ENCODE measurements around the gene LRIT3. TPM values are rescaled to one million over a fixed set of nuclear protein-coding genes. Genes with fewer than 3 reads are reported as not detected.

LRIT3 gene
- polyA plus RNA-seq, 3 donors from 2014 or later = not detected

DNA sequence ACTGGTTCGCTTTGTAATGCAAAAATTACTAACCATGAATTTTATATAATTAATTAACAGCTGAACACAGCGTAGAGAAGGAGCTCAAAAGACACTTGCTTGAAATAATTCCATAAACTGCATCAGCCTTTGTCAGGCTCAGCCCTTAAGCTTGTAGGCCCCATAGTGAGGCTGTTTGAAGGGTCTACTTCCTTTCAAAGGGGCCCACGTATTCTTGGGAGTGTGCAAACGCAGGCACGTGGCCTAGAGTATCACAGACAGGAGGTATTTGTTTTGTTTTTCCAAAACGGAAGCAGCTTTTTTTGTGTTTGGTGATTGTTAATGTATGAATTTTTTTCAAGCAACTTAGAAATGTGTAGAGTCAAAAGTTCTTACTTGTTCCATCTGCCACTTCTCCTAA is 39.2 kb downstream of the LRIT3 start:
- peaks cover 1 to 10% (median 2%) of the 10 kb centered on the region in 3 donors for H3K27me3 Mint-ChIP-seq (ENCODE audit: low read depth in 3 of 3)
- H3K4me3 Mint-ChIP-seq = no peak overlapping the region
- H3K36me3 Mint-ChIP-seq = no peaks in the 10 kb centered on the region
- H3K9me3 Mint-ChIP-seq = no peaks in the 10 kb centered on the region
- no peak overlapping the region for H3K27ac Mint-ChIP-seq
- H3K4me1 Mint-ChIP-seq = no peaks in the 10 kb centered on the region
- DNase-seq = no peak

DNA sequence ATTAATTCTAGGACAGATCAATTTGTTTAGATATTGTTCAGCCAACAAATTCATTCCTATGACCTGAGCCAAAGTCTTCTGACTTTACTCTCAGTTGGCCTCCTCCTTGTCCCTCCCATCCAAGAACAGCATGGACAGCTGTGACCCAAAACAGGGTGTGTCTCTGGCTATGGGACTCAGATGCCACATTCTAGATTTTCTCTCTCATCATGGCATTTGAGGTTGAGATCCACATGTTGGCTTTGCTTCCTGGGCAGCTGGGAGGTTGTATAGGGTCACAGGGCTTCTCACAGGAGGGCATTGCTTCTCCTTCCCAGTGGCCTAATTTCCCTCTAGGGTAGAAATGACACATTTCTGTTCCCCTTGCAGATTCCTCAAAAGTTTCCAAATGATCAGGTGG is 42.2 kb downstream of the LRIT3 start:
- no peak for DNase-seq
- H3K27me3 Mint-ChIP-seq (ENCODE audit: low read depth in 3 of 3) = peaks cover 0 to 12% (median 0%) of the 10 kb centered on the region in 3 donors

DNA sequence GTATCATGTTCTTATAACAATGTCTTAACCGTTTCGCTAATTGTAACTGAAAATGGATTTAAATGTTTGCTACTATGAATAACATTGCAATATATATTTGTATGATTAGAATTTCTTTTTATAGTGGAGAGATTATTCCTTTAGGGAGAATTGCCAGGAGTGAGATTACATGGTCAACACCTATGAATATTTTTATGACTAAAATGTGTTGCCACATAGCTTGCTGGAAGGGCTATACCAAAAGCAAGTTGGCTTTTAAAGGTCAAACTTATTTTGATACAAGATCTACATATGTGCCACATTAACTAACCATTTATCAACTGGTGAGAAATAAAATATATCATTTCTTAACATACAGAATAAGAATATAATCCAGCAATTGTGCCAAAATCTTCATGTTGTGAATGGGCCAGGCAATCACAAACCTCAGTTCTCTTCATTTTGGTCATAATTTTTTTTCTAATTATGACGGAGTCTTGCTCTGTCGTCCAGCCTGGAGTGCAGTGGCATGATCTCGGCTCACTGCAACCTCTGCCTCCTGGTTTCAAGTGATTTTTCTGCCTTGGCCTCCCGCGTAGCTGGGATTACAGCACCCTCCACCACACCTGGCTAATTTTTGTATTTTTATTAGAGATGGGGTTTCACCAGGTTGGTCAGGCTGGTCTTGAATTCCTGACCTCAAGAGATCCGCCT is 54.8 kb downstream of the LRIT3 start:
- Mint-ChIP-seq H3K4me1 (no peaks in the 10 kb centered on the region), H3K4me3 (no peak overlapping the region), H3K27ac (no peak overlapping the region), H3K9me3 (peaks cover 0 to 4% (median 0%) of the 10 kb centered on the region in 6 donors), H3K36me3 (no peaks in the 10 kb centered on the region), H3K27me3 (ENCODE audit: low read depth in 3 of 3) (peaks cover 0 to 15% (median 2%) of the 10 kb centered on the region in 3 donors)
- no peak for DNase-seq

More for the DNA sequence above, 42.2 kb downstream of the LRIT3 start:
- Mint-ChIP-seq H3K4me3 (no peak overlapping the region), H3K36me3 (no peaks in the 10 kb centered on the region), H3K4me1 (no peaks in the 10 kb centered on the region), H3K9me3 (no peaks in the 10 kb centered on the region), H3K27ac (no peak overlapping the region)

DNA sequence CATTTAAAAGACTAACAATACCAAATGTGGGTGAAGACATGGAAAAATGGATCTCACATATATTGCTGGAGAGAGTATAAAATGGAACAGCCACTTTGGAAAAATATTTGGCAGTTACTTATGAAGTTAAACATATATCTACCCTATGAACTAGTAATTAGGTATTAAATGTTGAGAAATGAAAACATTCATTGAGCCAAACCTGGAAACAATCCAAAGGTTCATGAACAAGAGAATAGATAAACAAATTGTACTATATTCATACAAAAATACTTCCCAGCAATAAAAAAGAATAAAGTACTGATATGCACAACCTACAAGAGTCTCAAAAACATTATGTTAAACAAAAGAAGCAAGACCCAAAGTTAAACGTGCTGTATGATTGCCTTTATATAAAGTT is 60.8 kb downstream of the LRIT3 start:
- Mint-ChIP-seq H3K4me1 (no peaks in the 10 kb centered on the region), H3K27me3 (ENCODE audit: low read depth in 3 of 3) (peaks cover 0 to 17% (median 2%) of the 10 kb centered on the region in 3 donors), H3K36me3 (no peaks in the 10 kb centered on the region), H3K9me3 (peaks cover 0 to 4% (median 0%) of the 10 kb centered on the region in 6 donors), H3K27ac (no peak overlapping the region), H3K4me3 (no peak overlapping the region)
- DNase-seq = no peak

DNA sequence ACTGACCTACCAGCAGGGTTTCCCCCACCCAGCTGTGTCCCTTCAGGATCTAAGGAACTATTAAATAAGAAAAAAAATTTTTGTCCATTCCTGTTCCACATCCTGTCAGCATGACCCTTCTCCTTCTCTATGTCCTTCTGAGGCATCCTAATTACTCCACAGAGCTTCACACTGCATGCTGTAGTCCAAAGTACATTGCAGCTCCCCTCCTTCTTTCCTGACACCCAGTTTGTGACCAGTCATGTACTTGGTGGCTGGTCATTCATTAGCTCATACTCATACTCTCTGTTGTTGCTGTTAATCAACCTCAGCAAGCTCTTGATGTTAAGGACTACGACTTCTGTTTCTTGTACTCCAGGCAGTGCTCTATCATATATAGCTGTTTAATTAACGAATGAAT is 62.3 kb downstream of the LRIT3 start:
- H3K4me3 Mint-ChIP-seq = no peak overlapping the region
- no peak overlapping the region for H3K27ac Mint-ChIP-seq
- peaks cover 0 to 4% (median 0%) of the 10 kb centered on the region in 6 donors for H3K9me3 Mint-ChIP-seq
- H3K4me1 Mint-ChIP-seq = no peaks in the 10 kb centered on the region
- no peak for DNase-seq
- H3K36me3 Mint-ChIP-seq = no peaks in the 10 kb centered on the region
- H3K27me3 Mint-ChIP-seq (ENCODE audit: low read depth in 3 of 3) = peaks cover 2 to 18% (median 2%) of the 10 kb centered on the region in 3 donors

DNA sequence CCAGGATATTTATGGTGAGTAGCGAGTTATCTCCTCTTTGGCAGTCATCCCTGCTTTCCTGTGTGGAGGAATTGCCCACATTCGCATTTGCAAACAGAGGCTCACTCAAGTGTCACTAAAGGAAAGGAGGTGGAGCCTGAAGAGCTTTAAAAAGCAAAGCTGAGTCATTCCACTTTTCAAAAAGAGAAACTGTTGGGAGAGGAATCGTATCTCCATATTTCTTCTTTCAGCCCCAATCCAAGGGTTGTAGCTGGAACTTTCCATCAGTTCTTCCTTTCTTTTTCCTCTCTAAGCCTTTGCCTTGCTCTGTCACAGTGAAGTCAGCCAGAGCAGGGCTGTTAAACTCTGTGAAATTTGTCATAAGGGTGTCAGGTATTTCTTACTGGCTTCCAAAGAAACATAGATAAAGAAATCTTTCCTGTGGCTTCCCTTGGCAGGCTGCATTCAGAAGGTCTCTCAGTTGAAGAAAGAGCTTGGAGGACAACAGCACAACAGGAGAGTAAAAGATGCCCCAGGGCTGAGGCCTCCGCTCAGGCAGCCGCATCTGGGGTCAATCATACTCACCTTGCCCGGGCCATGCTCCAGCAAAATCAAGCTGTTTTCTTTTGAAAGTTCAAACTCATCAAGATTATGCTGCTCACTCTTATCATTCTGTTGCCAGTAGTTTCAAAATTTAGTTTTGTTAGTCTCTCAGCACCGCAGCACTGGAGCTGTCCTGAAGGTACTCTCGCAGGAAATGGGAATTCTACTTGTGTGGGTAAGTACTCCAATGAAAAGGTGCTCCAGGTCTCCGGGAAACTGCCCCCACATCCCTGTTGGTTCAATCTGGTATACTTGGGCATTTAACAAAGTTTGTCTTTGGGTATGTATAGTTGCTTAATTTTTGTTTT is 65.0 kb downstream of the LRIT3 start, which contains the start of gene EGF:
Gene EGF, plus strand, starts transcription at position 178 of the 890 bp plus-strand sequence. Its CDS starts 453 bp downstream, at position 631.
- Mint-ChIP-seq H3K36me3 (no peaks in the 10 kb centered on the region), H3K27me3 (ENCODE audit: low read depth in 3 of 3) (peaks cover 2 to 16% (median 2%) of the 10 kb centered on the region in 3 donors), H3K4me3 (no peak within 1 kb of the TSS), H3K4me1 (no peaks in the 10 kb centered on the region), H3K27ac (no peak within 1 kb of the TSS), H3K9me3 (peaks cover 0 to 2% (median 0%) of the 10 kb centered on the region in 6 donors)
- DNase-seq = no peak

DNA sequence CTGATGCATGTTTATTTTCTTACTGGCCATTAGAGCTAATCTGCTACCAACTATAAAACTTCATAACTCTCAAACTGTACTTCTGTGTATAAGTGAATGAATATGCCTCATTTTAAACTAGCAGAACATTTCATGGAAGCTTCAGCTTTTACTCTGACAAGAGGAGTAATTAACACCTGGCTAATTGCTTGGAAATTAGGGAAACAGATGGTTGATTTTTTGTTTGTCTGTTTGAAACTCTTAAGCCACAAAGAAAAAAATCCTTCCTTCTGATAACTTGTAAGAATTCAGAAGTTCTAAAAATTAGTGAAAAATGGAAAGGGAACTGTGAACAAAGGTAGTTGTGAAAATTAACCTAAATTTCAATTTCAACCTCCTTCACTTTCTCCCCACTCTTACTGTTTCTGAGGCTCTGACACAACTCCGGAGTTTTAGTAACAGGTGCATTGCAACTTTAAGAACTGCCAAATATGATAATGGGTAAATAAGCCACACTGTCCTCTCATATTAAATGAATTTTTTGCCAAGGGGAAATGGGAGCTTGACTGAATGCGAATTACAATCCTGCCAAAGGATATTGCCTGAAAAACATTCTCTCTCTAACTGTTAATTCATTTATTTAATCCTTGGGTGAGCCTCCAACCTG is 65.8 kb downstream of the LRIT3 start:
- Mint-ChIP-seq H3K9me3 (peaks cover 0 to 2% (median 0%) of the 10 kb centered on the region in 6 donors), H3K27ac (no peak overlapping the region), H3K27me3 (ENCODE audit: low read depth in 3 of 3) (peaks cover 2 to 16% (median 3%) of the 10 kb centered on the region in 3 donors), H3K36me3 (no peaks in the 10 kb centered on the region), H3K4me1 (no peaks in the 10 kb centered on the region), H3K4me3 (no peak overlapping the region)
- DNase-seq = no peak

DNA sequence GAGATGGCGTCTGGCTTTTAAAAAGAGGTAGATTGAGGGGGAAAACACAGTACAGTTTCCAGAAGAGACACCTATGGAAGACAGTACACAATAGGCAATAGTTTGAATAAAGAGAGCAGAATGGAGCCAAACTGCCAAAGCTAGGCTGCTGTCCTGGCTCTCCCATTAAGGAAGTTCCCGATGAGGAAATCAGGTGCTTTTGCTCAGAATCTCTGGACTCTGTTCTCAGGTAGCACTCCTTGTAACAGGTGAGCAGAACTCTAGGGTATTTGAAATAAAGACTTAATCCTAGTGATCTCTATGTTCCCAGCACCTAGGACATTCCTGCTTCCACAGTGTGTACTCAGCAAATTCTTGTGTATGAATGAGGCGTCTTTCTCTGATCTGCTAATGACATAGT is 66.4 kb downstream of the LRIT3 start:
- H3K27ac Mint-ChIP-seq = no peak overlapping the region
- peaks cover 0 to 2% (median 0%) of the 10 kb centered on the region in 6 donors for H3K9me3 Mint-ChIP-seq
- no peak overlapping the region for H3K4me3 Mint-ChIP-seq
- H3K4me1 Mint-ChIP-seq = no peaks in the 10 kb centered on the region
- peaks cover 2 to 16% (median 6%) of the 10 kb centered on the region in 3 donors for H3K27me3 Mint-ChIP-seq (ENCODE audit: low read depth in 3 of 3)
- H3K36me3 Mint-ChIP-seq = no peaks in the 10 kb centered on the region
- no peak for DNase-seq

DNA sequence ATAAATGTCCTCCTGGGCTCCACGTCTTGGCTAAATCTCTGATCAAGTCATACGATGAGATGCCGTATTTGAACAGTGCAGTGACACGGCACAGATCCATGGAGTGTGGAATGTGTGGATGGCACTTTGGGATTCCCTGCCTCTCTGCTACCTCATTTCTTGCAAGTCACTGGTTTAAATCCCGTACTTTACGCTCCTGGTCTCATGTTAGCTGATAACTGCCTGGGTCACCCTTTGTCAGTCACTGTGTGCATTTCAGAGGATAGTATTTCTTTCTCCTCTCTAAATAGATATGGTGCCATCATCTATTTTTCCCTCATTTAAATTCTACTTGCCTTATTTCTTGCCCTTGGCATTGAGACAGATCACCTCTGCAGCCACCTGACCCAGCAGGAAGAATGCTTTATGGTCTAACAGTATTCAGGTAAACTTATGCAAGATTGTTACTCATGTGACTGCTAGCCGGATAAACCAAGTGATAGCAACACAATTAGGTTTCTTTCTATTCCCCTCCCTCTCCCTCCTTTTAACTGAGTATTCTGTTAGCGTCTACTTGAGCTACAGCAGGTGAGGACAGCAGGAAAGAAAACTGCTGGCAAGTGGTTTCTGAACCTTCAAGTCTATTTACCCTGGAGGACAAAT is 67.6 kb downstream of the LRIT3 start:
- Mint-ChIP-seq H3K4me1 (no peaks in the 10 kb centered on the region), H3K4me3 (no peak overlapping the region), H3K36me3 (no peaks in the 10 kb centered on the region), H3K27ac (no peak overlapping the region), H3K9me3 (no peaks in the 10 kb centered on the region), H3K27me3 (ENCODE audit: low read depth in 3 of 3) (peaks cover 2 to 12% (median 6%) of the 10 kb centered on the region in 3 donors)
- no peak for DNase-seq

DNA sequence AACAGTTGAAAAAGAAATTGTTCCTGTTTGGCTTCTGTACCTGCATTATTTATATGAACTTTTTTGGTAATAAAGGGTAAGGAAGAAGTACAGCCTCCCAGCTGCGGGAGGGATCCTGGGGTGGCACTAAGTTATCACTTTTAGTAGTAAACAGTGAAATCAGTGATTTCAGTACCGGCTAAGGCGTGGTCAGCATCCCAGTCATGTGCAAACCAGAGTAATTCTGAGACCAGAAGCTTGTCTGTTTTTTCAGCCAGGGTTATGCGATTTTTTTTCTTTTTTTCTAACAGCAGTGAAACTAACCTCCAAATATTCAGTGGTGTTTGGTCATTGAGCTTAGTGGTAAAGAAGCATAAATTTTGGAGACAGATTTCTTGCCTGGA is 68.1 kb downstream of the LRIT3 start:
- H3K4me3 Mint-ChIP-seq = no peak overlapping the region
- peaks cover 2 to 12% (median 6%) of the 10 kb centered on the region in 3 donors for H3K27me3 Mint-ChIP-seq (ENCODE audit: low read depth in 3 of 3)
- H3K27ac Mint-ChIP-seq = no peak overlapping the region
- DNase-seq = no peak
- no peaks in the 10 kb centered on the region for H3K4me1 Mint-ChIP-seq
- no peaks in the 10 kb centered on the region for H3K9me3 Mint-ChIP-seq
- no peaks in the 10 kb centered on the region for H3K36me3 Mint-ChIP-seq

DNA sequence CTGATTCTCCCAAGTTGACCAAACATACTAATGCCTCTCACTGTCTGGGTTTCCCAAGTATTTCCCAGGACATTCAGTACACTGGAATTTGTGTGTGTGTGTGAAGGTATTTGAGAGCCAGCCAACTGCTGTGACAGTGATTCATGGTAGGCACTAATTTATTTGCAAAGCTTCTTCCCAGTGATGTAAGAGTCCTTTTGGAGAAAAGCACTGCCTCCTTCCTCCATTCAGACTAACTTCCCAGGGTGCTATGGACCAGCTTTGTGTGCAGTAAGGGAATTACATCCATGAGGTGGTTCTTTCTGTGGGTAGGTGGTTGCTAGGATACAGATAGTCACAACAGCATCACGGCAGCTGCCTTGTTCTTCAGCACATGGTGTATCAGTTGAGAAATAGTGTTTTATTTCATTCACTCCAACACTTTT is 73.5 kb downstream of the LRIT3 start:
- no peak for DNase-seq
- Mint-ChIP-seq H3K4me1 (peaks cover 3 to 9% of the 10 kb centered on the region in 2 donors), H3K27me3 (ENCODE audit: low read depth in 3 of 3) (peaks cover 0 to 3% (median 2%) of the 10 kb centered on the region in 3 donors), H3K27ac (no peak overlapping the region), H3K4me3 (no peak overlapping the region), H3K9me3 (no peaks in the 10 kb centered on the region), H3K36me3 (no peaks in the 10 kb centered on the region)

Measured in immature natural killer cell (primary cell).